Middle frontal gyrus (tissue), 1 donor: ENCODE data around the gene DQX1.

ENCODE experiments used
- DNase-seq: peaks from one replicate; pipeline ENCODE4 v3.0.0-alpha.2; 2015; ENCODE audit warnings: low spot score; ENCODE audit errors: extremely low spot score

The DQX1 gene

DNA sequence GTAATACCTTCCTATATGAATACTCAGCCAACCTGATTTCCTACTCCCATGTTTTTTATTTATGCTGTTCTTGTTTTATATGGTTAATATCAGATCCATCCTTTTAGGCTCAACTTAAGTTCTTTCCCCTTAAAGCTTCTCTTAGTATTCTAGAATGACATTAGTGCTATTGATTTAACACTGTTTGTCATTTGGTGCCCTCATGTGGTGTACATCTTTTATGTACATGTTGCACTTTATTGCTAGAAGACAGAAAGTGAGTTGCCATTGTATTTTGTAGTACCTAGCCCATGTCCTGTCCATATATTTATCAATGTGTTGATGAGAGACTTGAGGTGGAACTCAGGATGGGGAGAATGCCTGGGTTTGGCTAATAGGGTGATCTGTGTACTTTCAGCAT, 6.2 kb upstream of the DQX1 start:
- no peak for DNase-seq

DNA sequence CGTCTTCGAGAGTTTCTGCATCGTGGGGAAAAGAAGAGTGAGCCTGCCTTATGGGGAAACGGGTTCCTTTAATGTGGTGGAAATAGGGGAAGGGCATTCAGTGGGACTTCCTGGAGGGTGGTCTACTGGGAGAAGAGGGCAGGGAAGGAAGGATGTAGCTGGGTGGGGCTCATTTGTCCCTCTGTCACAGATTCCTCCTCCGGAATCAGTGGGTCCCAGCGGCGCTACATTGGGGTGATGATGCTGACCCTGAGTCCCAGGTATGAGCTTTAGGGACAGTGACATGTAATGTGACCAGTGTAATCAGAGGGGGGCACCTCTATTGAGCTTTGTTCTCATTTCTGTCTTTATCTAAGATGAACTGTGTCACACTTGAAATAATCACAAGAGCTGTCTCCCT, 5.6 kb upstream of the DQX1 start:
- DNase-seq: no peak

- DNase-seq: no peak
Observed at GRCh38 chr2:74530239-74531187, 4.5 kb upstream of the DQX1 start.

DNA sequence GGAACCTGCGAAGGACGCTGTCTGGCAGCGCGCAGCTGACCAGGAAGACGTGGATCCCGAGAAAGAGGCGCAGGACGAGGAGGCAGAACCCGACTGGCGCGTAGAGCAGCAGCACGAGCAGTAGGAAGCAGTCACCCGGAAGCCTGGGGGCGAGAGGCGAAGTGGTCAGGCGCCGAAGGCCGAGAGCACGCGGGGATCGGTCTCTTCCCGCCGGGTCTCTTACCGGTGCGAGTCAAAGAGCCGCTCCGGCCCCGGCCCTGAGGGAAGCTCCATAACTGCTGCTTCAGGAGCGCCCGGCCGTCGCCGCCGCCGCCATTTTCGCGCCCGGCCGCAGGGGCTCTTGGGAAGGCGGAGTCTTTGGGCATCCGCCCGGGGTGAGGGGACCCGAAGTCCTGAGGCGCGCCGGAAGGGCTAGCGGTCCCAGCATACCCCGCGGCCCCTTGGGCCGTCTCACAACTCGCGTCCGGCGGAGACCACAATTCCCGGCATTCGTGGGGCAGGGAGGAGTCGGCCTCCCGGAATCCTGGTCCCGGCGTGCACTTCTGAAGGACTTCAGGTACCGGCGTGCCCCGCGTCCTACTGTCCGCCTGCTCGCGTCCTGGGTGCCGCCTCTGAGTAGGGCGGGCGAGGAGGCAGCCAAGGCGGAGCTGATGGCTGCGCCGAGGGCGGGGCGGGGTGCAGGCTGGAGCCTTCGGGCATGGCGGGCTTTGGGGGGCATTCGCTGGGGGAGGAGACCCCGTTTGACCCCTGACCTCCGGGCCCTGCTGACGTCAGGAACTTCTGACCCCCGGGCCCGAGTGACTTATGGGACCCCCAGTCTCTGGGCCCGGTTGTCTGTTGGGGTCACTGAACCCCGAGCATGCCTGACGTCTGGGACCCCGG, 3.6 kb upstream of the DQX1 start, which contains the start of the genes AUP1 and HTRA2:
Gene AUP1 (minus strand): TSS at position 350 of the 882 bp plus-strand sequence. CDS start 77 bp downstream, at position 273.
Gene HTRA2 (plus strand): TSS at position 577 of the 882 bp plus-strand sequence. CDS start 74 bp downstream, at position 651.
- DNase-seq: peak; percentile 98

GRCh38 chr2:74528600-74529356, 2.7 kb upstream of the DQX1 start:
- no peak for DNase-seq

- DNase-seq: no peak
Observed at GRCh38 chr2:74527741-74528140, 1.7 kb upstream of the DQX1 start.

- DNase-seq: no peak
Observed at GRCh38 chr2:74526649-74527230, 709 bp upstream of the DQX1 start.

DNA sequence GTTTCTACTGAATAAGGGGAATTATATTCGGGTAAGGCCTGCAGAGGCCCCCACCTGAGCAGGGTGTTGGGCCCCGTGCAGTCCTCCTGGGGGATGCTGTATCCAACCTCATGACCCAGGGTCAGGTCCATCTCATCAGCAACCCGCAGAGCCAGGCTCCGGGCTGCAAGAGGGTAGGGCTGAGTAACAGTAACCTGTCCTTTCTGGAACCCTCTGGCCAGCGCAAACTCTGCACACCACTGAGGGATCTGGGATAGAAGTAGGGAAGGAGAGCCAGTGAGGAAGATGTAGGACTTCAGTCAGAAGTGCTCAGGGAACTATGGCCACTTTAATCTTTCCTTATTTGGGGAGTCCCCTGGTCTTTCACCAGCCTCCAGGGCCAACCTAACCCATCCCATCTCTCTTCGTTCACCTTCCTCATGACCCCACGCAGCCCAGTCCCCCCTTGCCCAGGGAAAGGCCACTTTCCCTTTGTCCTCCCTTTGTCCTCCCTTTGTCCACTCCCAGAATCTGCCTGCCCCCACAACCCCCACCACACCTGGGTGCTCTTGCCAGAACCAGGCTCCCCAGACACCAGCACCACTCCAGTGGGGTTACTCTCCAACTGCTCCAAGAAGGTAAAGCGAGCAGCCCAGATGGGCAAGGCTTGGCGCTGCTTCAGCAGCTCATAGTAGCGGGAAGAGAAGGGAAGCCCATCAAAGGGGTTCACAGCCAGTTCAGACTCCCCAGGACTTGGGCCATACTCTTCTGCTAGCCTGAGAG, 895 bp downstream of the DQX1 start:
- DNase-seq: no peak

GRCh38 chr2:74524005-74524404, 2.0 kb downstream of the DQX1 start:
- no peak for DNase-seq

DNA sequence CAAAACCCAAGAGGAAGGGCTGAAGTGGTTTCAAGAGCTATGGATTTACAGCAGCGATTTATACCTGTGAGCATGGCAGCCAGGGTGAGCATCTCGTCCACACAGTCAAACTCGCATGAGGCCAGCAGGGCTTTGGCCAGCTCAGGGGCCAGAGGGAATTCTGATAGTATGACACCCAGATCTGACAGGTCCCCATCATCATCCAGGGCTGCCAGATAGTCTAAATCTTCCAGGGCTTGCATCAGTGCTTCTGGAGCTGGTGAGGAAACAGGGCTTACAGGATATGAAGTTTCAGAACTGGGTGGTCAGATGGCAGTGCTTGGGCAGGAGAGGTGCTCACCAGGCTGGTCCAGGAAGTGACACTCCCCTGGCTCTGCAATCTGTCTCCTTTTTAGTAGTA, 3.5 kb downstream of the DQX1 start:
- DNase-seq: no peak

GRCh38 chr2:74516650-74517049, 9.4 kb downstream of the DQX1 start:
- no peak for DNase-seq

GRCh38 chr2:74515981-74516633, 9.9 kb downstream of the DQX1 start:
- DNase-seq: no peak

GRCh38 chr2:74515271-74515980, 10.6 kb downstream of the DQX1 start:
- DNase-seq: no peak

- DNase-seq: no peak
Observed at GRCh38 chr2:74514368-74515270, 11.4 kb downstream of the DQX1 start, which contains the start of gene TLX2. Gene TLX2 (plus strand): TSS chr2:74514450. CDS start chr2:74514807, 357 bp downstream.

GRCh38 chr2:74513605-74514367, 12.2 kb downstream of the DQX1 start:
- no peak for DNase-seq

DNA sequence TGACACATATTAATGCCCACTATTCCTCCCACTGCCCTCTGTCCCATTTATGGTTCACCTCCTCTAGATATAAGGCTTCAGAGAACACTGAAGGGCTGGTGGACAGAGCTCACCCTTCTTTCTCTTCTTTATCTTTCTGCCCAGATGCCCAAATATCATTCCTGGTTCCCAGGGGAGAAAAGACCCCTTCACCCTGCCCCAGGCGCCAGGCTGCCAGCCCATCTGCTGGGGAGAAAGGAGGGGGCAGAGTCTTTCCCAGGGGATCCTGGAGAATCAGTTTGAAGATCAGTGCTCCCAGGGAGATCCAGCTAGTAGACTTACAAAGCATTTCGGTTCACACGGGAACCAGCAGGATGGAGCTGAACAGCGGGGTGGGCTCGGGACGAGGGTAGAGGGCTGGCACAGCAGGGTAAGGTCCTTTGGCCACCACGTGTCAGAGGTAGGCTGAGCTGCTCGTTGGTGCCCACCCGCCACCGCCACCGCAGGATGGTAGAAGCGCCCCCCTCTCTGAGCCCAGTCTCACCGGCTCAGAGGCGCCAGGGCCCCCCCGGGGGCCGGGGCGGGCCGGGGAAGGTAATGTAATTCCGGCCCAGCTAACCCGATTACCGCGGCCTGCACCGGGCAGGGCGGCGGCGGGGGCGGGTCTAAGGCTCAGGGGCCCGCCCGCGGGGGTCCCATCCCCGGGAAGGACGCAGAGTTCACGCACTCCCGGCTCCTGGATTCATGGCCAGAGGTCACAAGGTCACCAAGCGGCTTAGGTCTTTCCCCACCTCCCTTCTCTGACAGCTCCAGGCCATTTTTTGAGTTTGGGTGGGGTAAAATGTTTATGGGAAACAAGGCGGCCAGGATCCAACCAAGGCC, 13.1 kb downstream of the DQX1 start:
- no peak for DNase-seq
